Hematopoietic multipotent progenitor cell treated with erythropoietin and hydrocortisone succinate and interleukin-3 and kit ligand, for 15 days (in vitro differentiated cells): ENCODE measurements around the gene RSAD1.
"Not testable (repeated sequence)": the region's sequence is repeated elsewhere in the genome, so short reads cannot be mapped to it uniquely, and the experiment has no call there.

Source experiments
- DNase-seq: peaks from one replicate; pipeline ENCODE4 v3.0.0-alpha.2; 2015; ENCODE audit warnings: low spot score

RSAD1 gene

DNA sequence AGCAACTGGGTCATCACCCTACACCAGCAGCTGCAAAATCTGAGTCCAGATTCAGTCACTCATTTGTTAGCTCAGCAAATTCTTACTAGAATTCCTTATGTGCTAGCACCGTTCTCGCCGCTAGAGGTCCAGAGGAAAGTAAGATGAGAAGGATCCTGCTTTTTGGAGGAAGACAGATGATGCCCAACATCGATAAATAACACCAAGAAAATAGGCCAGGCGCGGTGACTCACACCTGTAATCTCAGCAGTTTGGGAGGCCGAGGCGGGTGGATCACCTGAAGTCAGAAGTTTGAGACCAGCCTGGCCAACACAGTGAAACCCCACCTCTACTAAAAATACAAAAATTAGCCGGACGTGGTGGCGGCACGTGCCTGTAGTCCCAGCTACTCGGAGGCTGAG is 5.9 kb upstream of the RSAD1 start:
- not testable (repeated sequence) for DNase-seq

DNA sequence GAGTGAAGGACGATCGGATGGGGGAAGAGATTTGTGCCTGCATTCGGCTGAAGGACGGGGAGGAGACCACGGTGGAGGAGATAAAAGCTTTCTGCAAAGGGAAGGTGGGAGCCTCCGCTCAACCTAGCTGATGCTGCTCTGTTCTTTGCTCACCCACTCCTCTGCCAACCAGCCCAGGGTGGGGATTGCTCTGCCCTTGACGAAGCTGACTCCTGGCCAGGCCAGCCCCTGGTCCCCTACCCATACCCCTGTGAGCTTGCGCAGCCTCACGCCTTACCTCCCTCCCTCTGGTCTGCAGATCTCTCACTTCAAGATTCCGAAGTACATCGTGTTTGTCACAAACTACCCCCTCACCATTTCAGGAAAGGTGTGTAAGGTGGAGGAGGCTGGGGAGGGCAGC is 4.8 kb upstream of the RSAD1 start:
- DNase-seq, result no peak

DNA sequence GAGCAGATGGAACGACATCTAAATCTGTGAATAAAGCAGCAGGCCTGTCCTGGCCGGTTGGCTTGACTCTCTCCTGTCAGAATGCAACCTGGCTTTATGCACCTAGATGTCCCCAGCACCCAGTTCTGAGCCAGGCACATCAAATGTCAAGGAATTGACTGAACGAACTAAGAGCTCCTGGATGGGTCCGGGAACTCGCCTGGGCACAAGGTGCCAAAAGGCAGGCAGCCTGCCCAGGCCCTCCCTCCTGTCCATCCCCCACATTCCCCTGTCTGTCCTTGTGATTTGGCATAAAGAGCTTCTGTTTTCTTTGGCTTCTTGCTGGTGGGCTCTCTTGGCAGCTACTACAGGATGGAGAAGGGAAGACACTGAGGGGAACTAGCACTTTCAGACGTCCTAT is 4.1 kb upstream of the RSAD1 start:
- DNase-seq, result no peak

DNA sequence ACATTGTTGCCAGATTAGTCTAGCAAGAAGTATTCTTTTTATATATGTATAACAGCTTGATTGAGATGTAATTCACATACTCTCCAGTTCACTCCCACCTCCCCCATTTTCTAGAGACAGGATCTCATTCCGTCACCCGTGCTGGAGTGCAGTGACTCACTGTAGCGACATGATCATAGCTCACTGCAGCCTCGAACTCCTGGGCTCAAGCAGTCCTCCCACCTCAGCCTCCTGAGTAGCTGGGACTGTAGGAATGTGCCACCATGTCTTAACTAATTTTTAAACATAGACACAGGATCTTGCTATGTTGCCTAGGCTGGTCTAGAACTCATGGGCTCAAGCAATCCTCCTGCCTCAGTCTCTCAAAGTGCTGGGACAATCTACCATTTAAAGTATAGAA is 3.3 kb upstream of the RSAD1 start:
- DNase-seq, result no peak

DNA sequence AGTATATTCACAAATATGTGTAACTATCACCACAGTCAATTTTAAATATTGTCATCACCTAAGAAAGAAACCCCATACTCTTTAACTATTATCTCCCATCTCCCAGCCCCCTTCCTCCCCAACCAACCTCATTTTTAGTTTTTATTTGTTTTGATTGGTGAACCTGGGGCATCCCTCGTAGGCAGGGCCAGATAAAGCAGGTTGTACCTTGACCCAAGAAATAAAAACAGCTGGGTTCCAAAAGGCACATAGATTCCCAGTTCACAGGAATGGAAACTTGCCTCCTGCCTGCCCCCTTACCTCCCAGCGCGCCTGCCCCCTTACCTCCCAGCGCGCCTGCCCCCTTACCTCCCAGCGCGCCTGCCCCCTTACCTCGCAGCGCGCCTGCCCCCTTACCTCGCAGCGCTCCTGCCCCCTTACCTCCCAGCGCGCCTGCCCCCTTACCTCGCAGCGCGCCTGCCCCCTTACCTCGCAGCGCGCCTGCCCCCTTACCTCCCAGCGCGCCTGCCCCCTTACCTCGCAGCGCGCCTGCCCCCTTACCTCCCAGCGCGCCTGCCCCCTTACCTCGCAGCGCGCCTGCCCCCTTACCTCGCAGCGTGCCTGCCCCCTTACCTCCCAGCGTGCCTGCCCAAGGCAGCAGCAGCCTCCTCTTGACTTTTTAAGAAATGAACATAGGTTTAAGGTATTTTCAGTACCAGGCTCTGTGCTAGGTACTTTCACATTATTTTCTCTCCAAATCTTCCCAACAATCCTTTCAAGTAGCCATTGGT is 2.7 kb upstream of the RSAD1 start:
- not testable (repeated sequence) for DNase-seq

DNA sequence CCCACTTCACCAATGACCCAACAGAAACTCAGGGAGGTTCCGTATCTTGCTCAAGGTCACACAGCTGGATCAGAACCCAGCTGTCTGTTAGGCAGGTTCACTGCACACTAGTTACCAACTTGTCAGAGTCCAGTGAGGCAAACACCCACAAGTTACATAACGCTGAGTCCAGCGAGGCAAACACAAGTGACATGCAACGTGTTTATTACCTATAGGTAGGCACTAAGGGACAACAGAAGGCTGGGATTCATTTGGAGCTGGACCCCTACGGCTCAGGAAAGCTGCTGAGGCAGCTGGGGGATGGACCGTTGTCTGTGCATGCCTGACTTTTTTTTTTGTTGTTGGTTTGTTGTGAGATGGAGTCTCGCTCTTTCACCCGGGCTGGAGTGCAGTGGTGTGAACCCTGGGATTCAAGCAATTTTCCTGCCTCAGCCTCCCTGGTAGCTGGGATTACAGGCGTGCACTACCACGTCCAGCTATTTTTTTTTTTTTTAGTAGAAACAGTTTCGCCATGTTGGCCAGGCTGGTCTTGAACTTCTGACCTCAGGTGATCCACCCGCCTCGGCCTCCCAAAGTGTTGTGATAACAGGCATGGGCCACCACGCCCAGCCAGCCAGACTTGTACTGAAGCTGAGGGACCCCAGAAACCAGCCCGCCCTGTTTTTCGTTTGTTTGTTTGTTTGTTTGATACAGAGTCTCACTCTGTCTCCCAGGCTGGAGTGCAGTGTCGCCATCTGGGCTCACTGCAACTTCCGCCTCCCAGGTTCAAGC is 1.9 kb upstream of the RSAD1 start:
- no peak for DNase-seq

DNA sequence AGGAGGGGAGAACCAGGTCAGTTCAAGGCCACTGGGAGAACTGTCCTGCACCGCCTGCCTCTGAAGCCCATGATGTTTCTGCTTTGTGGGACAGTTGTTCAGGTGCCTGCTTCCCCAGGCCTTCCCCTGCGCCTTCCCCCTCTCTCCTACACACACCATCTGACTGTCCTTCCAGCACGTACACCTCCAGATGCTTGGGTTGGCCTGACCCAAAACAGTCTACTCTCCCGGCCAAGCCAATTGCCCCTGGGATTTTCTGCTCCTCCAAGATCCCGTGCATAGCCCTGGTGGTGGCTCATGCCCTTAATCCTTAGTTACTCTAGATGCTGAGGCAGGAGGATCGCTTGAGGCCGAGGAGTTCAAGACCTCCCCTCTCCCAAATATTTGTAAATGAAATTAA is 684 bp upstream of the RSAD1 start:
- no peak for DNase-seq

DNA sequence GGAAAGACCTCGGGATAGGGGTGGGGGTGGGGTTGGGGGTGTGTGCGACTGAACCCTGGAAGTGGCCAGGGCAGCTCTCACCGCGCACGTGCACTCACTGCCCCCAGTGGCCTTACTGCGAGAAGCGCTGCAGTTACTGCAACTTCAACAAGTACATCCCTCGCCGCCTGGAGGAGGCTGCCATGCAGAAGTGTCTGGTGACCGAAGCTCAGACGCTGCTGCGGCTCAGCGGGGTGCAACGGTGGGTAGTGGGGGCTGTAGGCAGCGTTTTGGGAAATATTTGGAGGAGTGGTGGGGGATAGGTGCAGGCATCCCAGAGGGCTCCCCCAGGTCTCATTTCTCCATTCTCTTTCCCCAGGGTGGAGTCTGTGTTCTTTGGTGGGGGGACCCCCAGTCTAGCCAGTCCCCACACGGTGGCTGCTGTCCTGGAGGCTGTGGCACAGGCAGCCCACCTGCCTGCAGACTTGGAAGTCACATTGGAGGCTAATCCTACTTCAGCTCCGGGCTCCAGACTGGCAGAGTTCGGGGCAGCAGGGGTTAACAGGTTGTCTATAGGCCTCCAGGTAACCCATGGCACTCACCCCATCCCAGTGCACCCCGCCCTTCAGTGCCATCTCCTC is 972 bp downstream of the RSAD1 start:
- DNase-seq, result peak; percentile 58

DNA sequence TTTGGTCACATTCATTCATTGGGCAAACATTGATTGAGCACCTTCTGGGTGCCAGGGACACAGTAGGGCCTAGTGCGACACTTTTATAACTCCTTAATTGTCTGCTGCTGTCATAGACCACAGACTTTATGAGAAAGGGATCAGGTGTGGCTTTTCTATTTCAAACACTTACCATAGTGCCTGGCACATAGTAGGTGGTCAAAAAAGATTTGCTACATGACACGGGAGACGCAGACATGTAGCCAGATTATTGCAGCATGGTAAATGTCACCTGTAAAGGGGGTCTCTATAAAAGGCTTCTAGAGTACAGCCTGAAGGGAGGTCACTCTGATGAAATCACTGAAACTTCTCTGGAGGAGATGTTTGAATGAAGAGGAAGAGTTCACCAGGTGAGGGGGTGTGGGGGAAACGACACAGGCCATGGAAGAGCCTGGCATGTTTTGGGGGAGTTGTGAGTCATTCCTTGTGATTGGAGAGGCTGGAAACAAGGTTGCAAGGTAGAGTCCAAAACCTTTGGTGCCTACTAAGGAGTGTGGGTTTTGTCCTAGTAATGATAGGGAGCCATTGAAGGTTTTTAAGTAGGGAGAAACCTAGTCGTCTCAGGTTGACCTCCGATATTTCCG is 1.6 kb downstream of the RSAD1 start:
- no peak for DNase-seq

DNA sequence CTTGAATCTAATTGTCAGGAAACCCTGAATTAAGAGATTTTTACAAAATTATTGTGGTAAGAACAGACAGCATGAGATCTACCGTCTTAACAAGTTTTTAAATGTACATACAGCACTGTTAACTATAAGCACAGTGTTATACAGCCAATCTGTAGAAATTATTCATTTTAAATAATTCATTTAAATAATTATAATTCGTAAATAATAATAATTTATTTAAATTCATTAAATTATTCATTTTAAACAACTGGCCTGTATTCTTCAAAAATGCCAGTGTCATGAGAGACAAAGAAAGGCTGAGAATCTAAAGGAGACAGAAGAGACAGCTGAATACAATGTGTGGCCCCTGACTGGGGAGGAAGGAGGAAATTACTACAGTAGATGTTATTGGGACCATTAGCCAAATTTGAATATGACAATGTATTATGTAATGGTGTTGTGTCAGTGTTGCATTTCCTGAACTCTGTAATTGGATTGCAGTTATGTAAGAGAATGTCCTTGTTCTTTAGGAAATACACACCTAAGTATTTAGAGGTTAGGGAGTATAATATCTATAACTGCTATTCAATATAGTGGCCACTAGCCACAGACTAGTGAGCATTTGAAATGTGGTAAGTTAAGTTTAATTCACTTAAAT is 2.3 kb downstream of the RSAD1 start:
- no peak for DNase-seq

DNA sequence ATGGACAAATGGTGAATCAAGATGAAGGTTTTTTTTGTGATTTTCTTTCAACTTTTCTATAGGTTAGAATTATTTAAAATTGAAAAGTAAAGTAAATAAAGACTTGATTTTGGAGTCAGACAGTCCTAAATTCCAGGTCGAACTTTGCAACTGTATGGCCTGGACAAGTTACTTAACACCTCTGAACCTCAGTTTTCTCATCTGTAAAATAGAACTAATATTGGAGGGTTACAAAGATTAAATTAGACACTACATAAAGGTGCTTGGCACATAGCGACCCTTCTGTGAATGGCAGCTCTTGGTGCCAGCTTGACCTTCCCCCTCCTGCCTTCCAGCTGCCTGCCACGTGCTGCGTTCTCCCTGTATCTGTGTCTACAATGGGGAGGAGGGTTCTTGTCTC is 3.0 kb downstream of the RSAD1 start:
- no peak for DNase-seq

DNA sequence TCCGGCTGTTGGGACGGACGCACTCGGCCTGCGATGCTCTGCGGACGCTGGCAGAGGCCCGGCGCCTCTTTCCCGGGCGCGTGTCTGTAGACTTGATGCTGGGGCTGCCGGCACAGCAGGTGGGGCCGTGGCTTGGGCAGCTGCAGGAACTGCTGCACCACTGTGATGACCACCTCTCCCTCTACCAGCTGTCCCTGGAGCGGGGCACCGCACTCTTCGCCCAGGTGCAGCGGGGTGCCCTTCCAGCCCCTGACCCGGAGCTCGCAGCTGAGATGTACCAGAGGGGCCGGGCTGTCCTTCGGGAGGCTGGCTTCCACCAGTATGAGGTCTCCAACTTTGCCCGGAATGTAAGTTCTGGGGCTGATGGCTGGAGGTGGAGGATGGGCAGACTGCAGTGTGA is 3.5 kb downstream of the RSAD1 start:
- no peak for DNase-seq

DNA sequence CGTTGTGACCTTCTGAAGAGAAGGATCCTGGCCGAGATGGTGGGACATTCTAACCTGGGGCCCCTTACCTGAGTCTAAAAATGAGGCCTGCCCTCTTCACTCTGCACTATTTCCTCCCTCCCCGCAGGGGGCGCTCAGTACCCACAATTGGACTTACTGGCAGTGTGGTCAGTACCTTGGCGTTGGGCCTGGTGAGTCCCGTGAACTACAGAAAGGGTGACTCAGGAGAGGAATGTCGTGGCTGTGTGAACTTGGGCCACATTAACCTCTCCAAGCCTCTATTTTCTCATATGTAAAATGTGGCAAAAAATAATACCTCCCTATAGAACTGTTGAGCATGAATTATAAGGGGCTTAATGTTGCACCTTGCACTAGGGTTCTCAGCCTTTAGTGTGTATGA is 3.9 kb downstream of the RSAD1 start:
- DNase-seq, result peak; percentile 81

DNA sequence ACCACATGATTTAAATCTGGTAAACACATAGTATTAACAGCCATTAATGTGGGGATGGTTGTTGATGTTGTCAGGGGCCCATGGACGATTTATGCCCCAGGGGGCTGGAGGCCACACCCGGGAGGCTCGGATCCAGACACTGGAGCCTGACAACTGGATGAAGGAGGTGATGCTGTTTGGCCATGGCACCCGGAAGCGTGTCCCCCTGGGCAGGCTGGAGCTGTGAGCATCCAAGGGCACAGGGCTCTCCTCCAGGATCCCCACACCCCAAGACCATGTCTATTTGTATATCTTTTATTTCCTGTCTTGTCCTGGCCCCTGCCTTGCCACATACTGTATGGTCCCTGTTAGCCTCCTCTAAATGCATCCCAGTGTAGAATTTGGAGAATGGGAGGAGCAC is 4.6 kb downstream of the RSAD1 start:
- DNase-seq, result no peak

DNA sequence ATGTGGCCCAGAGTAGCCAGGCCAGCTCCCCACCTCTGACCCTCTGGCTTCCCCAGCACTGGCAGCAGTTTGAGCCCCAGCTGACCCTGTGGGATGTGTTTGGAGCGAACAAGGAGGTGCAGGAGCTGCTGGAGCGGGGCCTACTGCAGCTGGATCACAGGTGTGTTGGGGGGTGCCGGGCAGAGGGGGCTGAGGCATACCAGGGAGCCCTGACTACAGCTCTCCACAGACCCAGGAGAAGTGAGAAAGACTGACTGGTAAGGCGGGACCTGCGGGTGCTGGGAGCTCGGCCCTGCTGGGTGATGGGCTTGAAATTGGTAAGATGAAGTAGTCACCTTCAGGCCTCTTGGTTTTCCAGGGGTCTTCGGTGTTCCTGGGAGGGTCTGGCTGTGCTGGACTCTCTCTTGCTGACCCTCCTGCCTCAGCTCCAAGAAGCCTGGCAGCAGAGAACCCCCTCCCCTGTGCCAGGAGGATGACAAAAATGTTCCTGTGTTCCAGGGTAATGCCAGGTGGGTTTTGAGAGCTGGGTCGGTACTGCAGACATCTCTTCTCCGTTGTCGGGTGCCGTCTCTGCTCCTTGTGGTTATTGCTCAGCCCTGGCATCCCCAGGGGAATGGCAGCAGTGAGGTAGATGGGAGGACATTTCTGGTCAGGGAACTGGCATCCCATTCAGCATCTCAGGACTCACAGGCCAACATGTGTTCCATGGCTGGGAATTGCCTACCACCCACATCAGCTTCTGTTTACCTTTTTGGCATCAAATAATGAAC is 5.9 kb downstream of the RSAD1 start:
- DNase-seq, result no peak

DNA sequence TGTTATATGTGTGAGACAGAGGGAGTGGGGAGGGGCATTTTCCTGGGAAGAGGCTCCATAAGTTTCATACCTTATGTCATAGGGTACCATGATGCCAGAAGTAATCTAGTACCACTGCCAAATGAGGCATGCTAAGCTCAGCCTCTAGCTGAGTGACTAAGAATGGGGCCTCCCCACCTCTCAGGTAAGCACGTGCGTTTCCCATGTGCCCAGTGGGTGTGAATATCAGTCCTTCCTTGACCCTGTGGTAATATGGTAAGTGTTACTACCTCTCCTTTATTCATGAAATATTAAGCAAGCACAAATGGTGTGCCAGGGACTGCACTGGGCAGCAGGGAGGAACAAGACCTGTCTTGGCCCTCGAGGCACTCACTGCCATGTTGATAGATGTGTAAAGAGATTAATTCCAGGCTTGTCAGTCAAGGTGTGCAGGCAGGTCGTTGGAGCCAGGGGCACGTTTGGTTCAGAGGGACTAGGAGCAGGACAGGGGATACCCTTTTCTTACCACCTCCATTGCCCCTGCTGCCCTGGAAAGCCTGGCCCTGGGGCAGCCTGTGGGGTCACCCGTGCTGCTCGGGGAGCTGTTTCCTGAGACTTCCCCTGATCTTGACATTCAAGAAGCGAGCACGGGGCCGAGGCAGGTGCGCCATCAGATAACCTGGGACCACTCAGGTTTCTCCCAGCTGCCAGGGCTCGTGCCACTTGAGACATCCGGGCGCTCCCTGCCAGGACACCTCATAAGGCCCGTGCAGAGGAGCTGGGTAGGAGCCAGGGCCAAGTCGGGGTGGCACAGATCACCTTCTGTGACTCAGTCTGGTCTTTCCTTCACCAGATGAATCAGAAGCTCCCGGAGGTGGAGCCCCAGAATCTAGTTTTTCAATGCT is 8.8 kb downstream of the RSAD1 start:
- DNase-seq, result no peak

DNA sequence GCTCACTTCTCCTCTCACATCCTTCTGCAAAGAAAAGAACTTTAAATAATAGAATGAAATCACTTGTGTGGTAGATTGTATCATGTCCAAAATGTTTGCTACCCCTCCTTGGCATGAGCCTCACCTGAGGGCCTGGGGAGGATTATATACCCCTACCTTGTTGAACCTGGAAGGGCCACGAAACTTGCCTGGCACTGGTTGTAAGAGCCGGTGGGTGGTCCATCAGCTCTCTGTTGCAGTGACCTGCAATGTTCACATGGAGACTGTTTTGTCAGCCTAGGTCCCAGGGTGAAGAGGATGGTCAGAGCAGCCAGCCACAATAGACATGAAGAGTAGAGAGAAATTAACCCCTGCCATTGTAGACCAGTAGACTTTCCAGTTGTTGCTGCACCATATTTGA is 10.2 kb downstream of the RSAD1 start:
- no peak for DNase-seq

DNA sequence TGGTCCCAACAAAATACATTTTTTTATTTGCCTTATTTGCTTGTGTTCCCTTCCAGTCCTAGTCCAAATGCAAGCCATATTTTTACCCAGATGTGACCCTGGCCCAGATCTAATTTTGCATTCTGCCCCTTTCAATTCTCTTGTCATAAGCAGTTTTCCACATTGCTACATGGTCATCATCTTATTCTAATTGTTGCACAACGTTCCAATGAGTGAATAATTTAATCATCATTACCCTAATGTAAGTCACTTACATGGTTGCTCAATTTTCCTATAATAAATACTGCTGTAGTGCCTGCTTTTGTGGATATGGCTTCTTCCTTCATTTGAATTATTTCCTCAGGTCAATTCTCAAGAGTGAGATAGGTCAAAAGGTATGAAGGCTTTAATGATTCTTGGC is 12.8 kb downstream of the RSAD1 start:
- DNase-seq, result no peak

DNA sequence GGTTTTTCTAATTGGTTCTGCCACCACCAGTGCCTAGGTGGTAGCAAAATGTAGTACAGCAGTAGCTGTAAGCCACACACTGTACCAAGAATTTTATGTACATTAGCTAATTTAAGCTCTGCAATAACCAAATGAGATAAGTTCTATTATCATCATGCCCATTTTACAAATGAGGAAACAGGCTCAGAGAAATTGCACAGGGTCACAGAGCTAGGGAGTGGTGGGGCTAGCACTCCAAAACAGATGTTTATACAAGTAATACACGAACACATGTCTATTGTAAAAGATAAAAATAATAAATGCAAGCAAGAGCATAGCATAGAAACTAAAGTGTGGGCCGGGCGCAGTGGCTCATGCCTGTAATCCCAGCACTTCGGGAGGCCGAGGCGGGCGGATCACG is 13.6 kb downstream of the RSAD1 start:
- DNase-seq, result no peak

DNA sequence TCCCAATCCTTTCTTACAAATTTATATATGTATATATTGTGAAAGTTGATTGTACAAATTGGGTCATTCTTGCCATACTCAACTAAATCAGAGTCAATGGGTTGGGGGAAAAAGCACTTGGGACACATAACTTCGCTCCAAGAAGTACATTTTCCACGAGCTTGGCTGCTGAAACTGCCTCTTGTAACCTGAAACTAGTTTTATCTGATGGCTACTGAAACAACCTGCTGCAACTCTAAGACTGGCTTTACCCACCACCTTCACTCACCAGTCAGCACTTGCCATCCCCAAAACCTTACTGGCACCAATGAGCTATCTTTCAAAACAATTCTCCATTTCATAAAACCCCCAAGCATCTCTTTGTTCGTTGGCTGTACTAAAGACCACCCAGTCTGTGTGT is 15.1 kb downstream of the RSAD1 start:
- no peak for DNase-seq
